Stomach (tissue), 4 donors: ENCODE data around the gene EDEM3.

ENCODE experiments used
- EP300 ChIP-seq: sonication (generic); formaldehyde crosslinking; IDR thresholded peaks from one replicate; pipeline ENCODE4 v1.6.1; 2017; ENCODE audit warnings: antibody characterized with exemption
- POLR2A ChIP-seq, 4 donors: fragments of 450-650 bp; IDR thresholded peaks; one replicate each; pipeline ENCODE4 v1.6.1; 2016; ENCODE audit warnings: antibody characterized with exemption in 4 of 4, control low read depth in 2 of 4, mild to moderate bottlenecking in 1 of 4, moderate library complexity in 1 of 4

DNA sequence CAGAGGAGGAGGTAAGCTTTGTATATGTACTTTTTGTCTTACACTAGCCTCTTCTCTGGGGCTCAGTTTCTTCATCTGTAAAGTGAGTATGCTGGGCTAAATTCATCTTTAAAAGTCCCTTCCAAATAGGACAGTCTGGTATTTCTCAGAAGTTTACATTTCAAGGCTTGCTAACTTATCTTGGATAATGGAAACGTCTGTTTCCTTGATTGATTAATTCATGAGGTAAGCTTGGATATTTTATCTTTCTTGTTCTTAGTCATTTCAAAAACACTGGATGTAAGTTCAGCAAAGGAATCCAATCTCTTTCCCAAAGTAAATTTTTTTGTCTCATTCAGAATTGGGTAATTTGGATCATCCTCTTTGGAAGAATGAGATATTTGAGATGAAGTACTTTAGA is 111.0 kb downstream of the EDEM3 start:
- TF ChIP-seq POLR2A (IDR thresholded peaks at IDR 0.05), result no peak
- no peak for TF ChIP-seq EP300
